ENCODE measurements around the gene NOTUM.

NOTUM gene

GRCh38 chr17:81908793-81909192 lies 52.2 kb downstream of the NOTUM start:
- DNase-seq, result no peak

GRCh38 chr17:81907219-81908145 lies 53.5 kb downstream of the NOTUM start:
- no peak for DNase-seq

GRCh38 chr17:81906476-81907218 lies 54.3 kb downstream of the NOTUM start:
- no peak for DNase-seq

GRCh38 chr17:81905993-81906392 lies 55.0 kb downstream of the NOTUM start:
- no peak for DNase-seq

- no peak for DNase-seq
Observed at GRCh38 chr17:81905424-81905875, 55.5 kb downstream of the NOTUM start.

GRCh38 chr17:81904600-81905423 lies 56.2 kb downstream of the NOTUM start:
- no peak for DNase-seq

GRCh38 chr17:81903896-81904599 lies 56.9 kb downstream of the NOTUM start:
- no peak for DNase-seq

GRCh38 chr17:81903415-81903831 lies 57.6 kb downstream of the NOTUM start:
- DNase-seq, result no peak

GRCh38 chr17:81902653-81903414 lies 58.2 kb downstream of the NOTUM start:
- no peak for DNase-seq

Measured in CD4-positive, alpha-beta T cell treated with Interferon gamma for 1 hour (primary cell).